Activated CD8-positive, alpha-beta memory T cell treated with anti-CD3 and anti-CD28 coated beads for 24 hours (primary cell): ENCODE data around the gene FSCN2.

ENCODE experiments used
- DNase-seq: peaks from one replicate; pipeline ENCODE4 v3.0.0-alpha.2; 2020

FSCN2 gene

GRCh38 chr17:81558115-81558468, 29.9 kb downstream of the FSCN2 start:
- no peak for DNase-seq

- no peak for DNase-seq
These were observed 31.0 kb downstream of the FSCN2 start for GRCh38 chr17:81558941-81559806.

GRCh38 chr17:81561494-81561885, 33.3 kb downstream of the FSCN2 start:
- no peak for DNase-seq

- DNase-seq = no peak
These were observed 35.8 kb downstream of the FSCN2 start for GRCh38 chr17:81563861-81564586.

- no peak for DNase-seq
These were observed 36.6 kb downstream of the FSCN2 start for GRCh38 chr17:81564778-81565177.

GRCh38 chr17:81565231-81565630, 37.1 kb downstream of the FSCN2 start:
- no peak for DNase-seq

GRCh38 chr17:81566461-81567126, 38.4 kb downstream of the FSCN2 start:
- DNase-seq = no peak

- DNase-seq = no peak
These were observed 39.0 kb downstream of the FSCN2 start for GRCh38 chr17:81567191-81567590.

GRCh38 chr17:81568416-81568815, 40.2 kb downstream of the FSCN2 start:
- DNase-seq = no peak

GRCh38 chr17:81569986-81570514, 41.9 kb downstream of the FSCN2 start:
- no peak for DNase-seq

- DNase-seq = no peak
These were observed 42.8 kb downstream of the FSCN2 start for GRCh38 chr17:81570964-81571363.

GRCh38 chr17:81572563-81573168, 44.5 kb downstream of the FSCN2 start:
- DNase-seq = no peak

- DNase-seq = no peak
These were observed 45.8 kb downstream of the FSCN2 start for GRCh38 chr17:81573794-81574642.

- DNase-seq = no peak
These were observed 46.4 kb downstream of the FSCN2 start for GRCh38 chr17:81574643-81574956.

- no peak for DNase-seq
These were observed 47.7 kb downstream of the FSCN2 start for GRCh38 chr17:81575836-81576235.

- no peak for DNase-seq
These were observed 48.6 kb downstream of the FSCN2 start for GRCh38 chr17:81576621-81577277.

GRCh38 chr17:81577278-81578000, 49.3 kb downstream of the FSCN2 start:
- no peak for DNase-seq

GRCh38 chr17:81578038-81578441, 49.9 kb downstream of the FSCN2 start:
- no peak for DNase-seq

- DNase-seq = no peak
These were observed 50.5 kb downstream of the FSCN2 start for GRCh38 chr17:81578561-81579225.

GRCh38 chr17:81579298-81579697, 51.1 kb downstream of the FSCN2 start:
- no peak for DNase-seq
